NCI-H2107 treated with DMSO at 0.1 percent for 48 hours (cell line): ENCODE data around the gene EID2.

Experiments
- DNase-seq: peaks from one replicate; lab custom pipeline; 2025; ENCODE audit not compliant: unreplicated experiment; lab: John Stamatoyannopoulos, UW

EID2 gene

DNA sequence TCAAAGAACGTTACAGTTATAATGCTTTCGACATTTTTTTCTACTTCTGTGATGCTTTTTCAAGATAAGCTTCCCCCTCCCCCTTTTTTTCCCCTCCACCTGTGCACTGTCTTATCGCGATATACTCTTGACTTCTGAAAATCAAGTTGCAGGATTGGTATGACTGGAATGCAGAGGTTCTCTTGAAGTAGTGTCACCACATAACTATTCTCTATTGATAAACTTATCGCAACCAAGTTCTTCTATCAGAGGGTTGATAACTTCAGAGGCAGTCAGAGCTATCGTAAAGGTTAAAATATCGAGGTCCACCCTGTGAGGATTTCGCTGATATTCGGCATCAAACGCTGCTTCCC, 820 bp downstream of the EID2 start:
- DNase-seq, result no peak

DNA sequence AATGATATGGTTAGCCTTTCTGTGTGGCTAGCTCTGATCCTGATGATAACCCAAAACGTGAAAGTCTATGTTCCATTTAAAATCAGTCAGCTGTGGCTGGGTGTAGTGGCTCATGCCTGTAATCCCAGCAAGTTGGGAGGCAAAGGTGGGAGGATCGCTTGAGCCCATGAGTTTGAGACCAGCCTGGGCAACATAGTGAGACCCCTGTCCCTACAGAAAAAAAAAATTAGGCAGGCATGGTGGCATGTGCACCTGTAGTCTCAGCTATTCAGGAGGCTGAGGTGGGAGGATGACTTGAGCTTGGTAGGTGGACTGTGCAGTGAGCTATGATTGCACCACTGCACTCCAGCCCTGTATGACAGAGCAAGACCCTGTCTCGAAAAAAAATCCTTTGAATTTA, 6.2 kb downstream of the EID2 start:
- DNase-seq, result no peak

GRCh38 chr19:39533003-39533512, 6.9 kb downstream of the EID2 start:
- no peak for DNase-seq

- DNase-seq, result peak; percentile 95
These were observed 7.5 kb downstream of the EID2 start, which contains the start of gene EID2B for GRCh38 chr19:39532233-39533002. EID2B (minus strand) TSS chr19:39532852; CDS start chr19:39532802, 50 bp downstream.

DNA sequence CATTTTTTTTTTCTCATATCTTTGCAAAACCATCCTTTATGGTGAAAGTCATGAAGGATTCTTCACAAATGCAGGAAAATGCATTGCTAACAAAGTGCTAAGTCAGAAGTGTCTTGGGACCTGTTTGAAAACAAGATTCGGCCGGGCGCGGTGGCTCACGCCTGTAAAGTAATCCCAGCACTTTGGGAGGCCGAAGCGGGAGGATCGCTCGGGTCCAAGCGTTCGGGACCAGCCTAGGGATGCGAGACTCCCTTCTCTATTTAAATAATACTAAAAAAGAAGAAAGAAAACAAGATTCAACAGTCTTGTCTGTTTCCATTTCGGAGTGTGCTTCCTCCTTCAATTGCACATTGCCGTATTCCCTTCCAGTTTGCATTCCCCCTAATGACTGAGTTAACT, 8.1 kb downstream of the EID2 start:
- no peak for DNase-seq

DNA sequence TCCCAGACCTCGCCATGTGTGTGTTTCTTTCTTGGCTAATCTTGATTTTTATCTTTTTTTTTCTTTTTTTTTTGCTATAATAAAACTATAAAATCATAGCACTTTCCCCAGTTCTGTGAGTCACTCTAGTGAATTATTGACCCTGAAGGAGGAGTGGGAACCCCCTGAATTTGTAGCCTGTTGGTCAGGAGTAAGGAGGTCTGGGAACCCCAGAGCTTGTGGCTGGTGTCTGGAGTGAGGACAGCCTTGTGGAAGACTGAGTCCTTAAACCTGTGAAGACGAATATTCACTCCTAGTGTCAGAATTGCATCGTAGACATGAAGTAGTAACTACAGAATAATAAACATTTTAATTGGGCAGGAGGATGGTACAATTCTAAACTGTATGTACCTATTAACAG, 14.8 kb downstream of the EID2 start:
- no peak for DNase-seq

DNA sequence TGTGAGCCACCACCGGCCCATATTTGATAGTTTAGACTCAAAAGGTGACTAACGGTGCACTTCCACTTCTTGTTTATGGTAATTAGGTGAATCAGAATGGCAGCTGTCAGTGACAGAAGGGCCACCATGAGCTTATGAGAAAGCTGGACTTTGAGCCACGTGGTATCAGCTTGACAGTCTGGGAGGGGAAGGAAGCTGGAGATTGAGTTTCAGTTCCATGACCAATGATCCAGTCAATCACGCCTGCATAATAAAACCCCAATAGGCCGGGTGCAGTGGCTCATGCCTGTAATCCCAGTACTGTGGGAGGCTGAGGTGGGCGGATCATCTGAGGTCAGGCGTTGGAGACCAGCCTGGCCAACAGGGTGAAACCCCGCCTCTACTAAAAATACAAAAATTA, 15.5 kb downstream of the EID2 start:
- no peak for DNase-seq

- DNase-seq, result no peak
These were observed 19.1 kb downstream of the EID2 start for GRCh38 chr19:39520541-39521484.

GRCh38 chr19:39518975-39519374, 21.0 kb downstream of the EID2 start:
- no peak for DNase-seq

GRCh38 chr19:39518458-39518857, 21.5 kb downstream of the EID2 start:
- no peak for DNase-seq

DNA sequence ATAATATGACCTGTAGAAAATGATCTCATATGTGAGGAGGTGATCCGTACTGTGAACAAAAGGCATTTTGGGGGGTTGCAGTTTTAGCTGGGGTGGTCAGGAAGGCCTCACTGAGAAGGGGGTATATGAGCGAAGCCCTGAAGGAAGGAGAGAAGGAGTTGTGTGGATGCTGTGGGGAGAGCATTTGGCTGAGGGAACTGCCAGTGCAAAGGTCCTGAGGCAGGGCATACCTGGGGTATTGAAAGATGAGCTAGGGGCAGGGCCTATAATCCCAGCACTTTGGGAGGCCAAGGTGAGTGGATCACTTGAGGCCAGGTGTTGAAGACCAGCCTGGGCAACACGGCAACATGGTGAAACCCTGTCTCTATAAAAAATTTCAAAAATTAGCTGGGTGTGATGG, 22.5 kb downstream of the EID2 start:
- DNase-seq, result no peak

GRCh38 chr19:39516270-39516669, 23.7 kb downstream of the EID2 start:
- DNase-seq, result no peak

DNA sequence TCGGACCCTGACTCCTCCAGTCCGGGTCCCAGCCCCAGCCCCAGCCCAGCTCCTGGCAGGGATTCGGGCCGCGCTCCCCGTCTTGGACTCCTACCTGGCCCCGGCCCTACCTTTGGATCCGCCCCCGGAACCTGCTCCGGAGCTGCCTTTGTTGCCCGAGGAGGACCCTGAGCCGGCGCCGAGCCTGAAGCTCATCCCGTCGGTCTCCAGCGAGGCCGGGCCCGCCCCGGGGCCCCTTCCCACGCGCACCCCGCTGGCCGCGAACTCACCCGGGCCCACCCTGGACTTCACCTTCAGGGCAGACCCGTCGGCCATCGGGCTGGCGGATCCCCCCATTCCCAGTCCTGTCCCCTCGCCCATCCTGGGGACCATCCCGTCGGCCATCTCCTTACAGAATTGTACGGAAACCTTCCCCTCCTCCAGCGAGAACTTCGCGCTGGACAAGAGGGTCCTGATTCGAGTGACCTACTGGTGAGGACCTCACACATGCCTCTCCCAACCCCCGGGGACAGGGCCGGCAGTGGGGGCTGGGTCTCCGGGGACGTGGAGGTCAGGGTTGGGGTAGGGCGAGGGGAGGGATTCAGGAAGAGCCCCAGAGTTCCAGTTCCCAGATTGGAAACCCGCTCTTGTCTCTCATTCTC, 24.3 kb downstream of the EID2 start:
- DNase-seq, result no peak

DNA sequence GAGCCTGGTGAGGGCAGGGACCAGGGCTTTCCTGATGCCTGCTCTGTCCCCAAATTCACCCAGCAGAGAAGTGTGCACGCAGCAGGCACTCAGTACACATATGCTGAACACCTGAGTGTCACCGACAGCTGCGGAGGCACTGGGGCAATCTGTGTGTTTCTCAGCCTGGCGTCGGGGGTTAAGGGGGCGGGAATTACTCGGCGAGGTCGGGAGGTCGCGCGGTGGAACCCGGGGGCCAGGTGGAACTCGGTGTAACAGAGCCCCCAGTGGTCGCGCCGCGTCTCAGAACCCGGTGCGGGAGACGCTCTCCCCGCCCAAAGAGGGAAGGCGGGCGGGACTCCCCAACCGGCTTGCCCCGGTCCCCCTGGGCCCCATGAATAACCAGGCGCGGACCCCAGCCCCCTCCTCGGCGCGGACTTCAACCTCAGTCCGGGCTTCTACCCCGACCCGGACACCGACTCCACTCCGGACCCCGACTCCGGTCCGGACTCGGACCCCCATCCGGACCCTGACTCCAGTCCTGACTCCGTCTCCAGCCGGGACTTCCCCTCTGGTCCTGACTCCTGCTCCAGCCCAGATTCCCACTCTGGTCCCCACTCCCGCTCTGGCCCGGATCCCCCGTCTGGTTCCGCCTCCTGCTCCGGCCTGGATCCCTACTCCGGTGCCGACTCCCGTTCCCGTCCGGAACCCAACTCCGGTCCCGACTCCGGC, 25.0 kb downstream of the EID2 start, which contains the start of gene SELENOV:
SELENOV (plus strand) TSS at position 300 of the 711 bp plus-strand sequence; CDS start at position 374, 74 bp downstream.
- no peak for DNase-seq

DNA sequence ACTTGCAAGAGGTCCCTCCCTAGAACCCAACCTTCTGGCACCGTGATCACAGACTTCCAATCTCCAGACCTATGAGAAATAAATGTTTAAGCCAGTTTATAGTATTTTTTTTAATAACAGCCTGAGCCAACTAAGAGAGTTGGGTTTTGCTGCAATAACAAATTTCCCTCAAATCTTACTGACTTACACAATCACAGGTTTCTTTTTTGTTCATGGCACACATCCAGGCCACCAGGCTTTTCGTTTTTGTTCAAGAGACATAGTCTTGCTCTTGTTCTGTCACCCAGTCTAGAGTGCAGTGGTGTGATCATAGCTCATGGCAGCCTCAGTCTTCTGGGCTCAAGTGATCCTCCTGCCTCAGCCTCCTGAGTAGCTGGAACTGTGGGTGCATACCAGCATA, 27.0 kb downstream of the EID2 start:
- no peak for DNase-seq

- DNase-seq, result no peak
These were observed 30.7 kb downstream of the EID2 start for GRCh38 chr19:39509233-39509632.

- DNase-seq, result no peak
These were observed 31.3 kb downstream of the EID2 start for GRCh38 chr19:39508629-39509028.

DNA sequence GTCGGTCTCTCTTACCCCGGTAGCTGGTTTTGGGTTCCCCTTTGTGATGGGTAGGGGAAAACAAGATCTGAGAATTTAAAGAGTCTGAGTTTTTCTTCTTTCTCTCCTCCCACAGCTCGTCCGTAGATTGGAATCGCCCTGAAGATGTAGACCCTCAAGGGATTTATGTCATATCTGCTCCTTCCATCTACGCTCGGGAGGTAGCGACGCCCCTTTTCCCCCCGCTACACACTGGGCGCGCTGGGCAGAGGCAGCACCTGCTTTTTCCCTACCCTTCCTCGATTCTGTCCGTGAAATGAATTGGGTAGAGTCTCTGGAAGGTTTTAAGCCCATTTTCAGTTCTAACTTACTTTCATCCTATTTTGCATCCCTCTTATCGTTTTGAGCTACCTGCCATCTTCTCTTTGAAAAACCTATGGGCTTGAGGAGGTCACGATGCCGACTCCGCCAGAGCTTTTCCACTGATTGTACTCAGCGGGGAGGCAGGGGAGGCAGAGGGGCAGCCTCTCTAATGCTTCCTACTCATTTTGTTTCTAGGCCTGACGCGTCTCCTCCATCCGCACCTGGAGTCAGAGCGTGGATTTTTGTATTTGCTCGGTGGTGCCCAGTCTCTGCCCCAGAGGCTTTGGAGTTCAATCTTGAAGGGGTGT, 32.1 kb downstream of the EID2 start:
- no peak for DNase-seq

DNA sequence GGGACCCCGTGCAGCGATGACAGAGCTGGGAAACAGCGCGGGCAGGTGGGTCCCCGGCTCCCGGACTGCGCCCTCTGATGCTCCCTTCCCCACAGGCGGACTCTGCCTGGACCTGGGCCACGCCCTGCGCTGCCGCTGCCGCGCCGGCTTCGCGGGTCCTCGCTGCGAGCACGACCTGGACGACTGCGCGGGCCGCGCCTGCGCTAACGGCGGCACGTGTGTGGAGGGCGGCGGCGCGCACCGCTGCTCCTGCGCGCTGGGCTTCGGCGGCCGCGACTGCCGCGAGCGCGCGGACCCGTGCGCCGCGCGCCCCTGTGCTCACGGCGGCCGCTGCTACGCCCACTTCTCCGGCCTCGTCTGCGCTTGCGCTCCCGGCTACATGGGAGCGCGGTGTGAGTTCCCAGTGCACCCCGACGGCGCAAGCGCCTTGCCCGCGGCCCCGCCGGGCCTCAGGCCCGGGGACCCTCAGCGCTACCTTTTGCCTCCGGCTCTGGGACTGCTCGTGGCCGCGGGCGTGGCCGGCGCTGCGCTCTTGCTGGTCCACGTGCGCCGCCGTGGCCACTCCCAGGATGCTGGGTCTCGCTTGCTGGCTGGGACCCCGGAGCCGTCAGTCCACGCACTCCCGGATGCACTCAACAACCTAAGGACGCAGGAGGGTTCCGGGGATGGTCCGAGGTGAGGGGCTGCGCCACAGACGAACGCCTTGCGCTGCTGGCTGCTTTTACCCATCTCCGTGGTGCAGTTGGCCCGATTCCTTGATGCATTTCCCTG, 32.8 kb downstream of the EID2 start:
- no peak for DNase-seq

DNA sequence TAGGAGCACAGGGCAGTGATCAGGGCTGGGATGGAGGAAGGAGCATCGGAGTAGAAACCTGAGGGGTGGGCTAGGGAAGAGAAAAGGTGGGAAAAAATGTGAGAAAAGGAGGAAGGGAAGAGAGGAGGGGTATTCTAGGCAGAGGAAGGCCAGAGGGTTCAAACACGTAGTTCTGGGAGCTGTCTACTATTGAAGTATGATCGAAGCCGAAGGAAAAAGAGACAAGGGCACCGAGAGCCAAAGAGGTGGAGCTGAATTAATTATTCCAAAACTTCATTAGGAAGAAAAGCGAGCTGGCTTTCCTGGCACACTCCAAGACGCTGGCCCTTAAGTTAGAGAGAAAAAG, 33.4 kb downstream of the EID2 start:
- no peak for DNase-seq
